Activated effector memory CD4-positive, alpha-beta T cell treated with anti-CD3 and anti-CD28 coated beads, Interleukin-2, amount 50 U/mL, for 16 hours (primary cell): ENCODE measurements around the gene FOCAD.

ENCODE experiments used
- DNase-seq: peaks from one replicate; pipeline ENCODE4 v3.0.0-alpha.2; 2020

Gene FOCAD

GRCh38 chr9:20804489-20805250 is 120.6 kb downstream of the FOCAD start:
- DNase-seq, result no peak

- no peak for DNase-seq
These were observed 121.7 kb downstream of the FOCAD start for GRCh38 chr9:20805766-20806165.

- no peak for DNase-seq
These were observed 123.9 kb downstream of the FOCAD start for GRCh38 chr9:20808002-20808401.

GRCh38 chr9:20811872-20812271 is 127.8 kb downstream of the FOCAD start:
- no peak for DNase-seq

- no peak for DNase-seq
These were observed 132.1 kb downstream of the FOCAD start for GRCh38 chr9:20815923-20816703.

GRCh38 chr9:20823051-20823450 is 139.0 kb downstream of the FOCAD start:
- DNase-seq, result no peak

- no peak for DNase-seq
These were observed 147.0 kb downstream of the FOCAD start for GRCh38 chr9:20831028-20831427.

GRCh38 chr9:20832775-20833174 is 148.7 kb downstream of the FOCAD start:
- DNase-seq, result no peak

- no peak for DNase-seq
These were observed 151.6 kb downstream of the FOCAD start for GRCh38 chr9:20835377-20836286.

GRCh38 chr9:20837166-20837565 is 153.1 kb downstream of the FOCAD start:
- no peak for DNase-seq

- no peak for DNase-seq
These were observed 154.2 kb downstream of the FOCAD start for GRCh38 chr9:20838218-20838617.

- DNase-seq, result no peak
These were observed 160.9 kb downstream of the FOCAD start for GRCh38 chr9:20844916-20845315.

- DNase-seq, result no peak
These were observed 164.4 kb downstream of the FOCAD start for GRCh38 chr9:20848490-20848889.

- DNase-seq, result no peak
These were observed 169.8 kb downstream of the FOCAD start for GRCh38 chr9:20853866-20854265.

- DNase-seq, result no peak
These were observed 170.4 kb downstream of the FOCAD start for GRCh38 chr9:20854444-20854843.

GRCh38 chr9:20863945-20864344 is 179.9 kb downstream of the FOCAD start:
- no peak for DNase-seq

GRCh38 chr9:20865347-20865746 is 181.3 kb downstream of the FOCAD start:
- DNase-seq, result no peak

- no peak for DNase-seq
These were observed 186.1 kb downstream of the FOCAD start for GRCh38 chr9:20870115-20870514.

- DNase-seq, result no peak
These were observed 188.4 kb downstream of the FOCAD start for GRCh38 chr9:20872340-20872977.

- DNase-seq, result no peak
These were observed 189.3 kb downstream of the FOCAD start for GRCh38 chr9:20873240-20873865.

- DNase-seq, result no peak
These were observed 196.2 kb downstream of the FOCAD start for GRCh38 chr9:20880271-20880670.

GRCh38 chr9:20880675-20881074 is 196.6 kb downstream of the FOCAD start:
- no peak for DNase-seq
